DND-41 (cell line): ENCODE data around the gene PPP1R15B.

Experiments
- CTCF ChIP-seq: IDR thresholded peaks from 2 replicates; pipeline ENCODE4 v1.5.1; 2012; ENCODE audit warnings: borderline replicate concordance, low read length, moderate library complexity, mild to moderate bottlenecking; ENCODE audit not compliant: poor library complexity, severe bottlenecking; ENCODE audit errors: extremely low read depth
- EZH2 ChIP-seq: IDR thresholded peaks from 3 replicates; pipeline ENCODE4 v1.6.1; 2012; ENCODE audit warnings: borderline replicate concordance, low read depth, mild to moderate bottlenecking, moderate library complexity, low read length, inconsistent platforms; ENCODE audit not compliant: severe bottlenecking

GRCh38 chr1:204431310-204432184, 19.9 kb upstream of the PPP1R15B start:
- peak; percentile 94 for TF ChIP-seq CTCF
- no peak for TF ChIP-seq EZH2
